GM10266 (cell line): ENCODE results near the gene HIC1.

ENCODE experiments used
- DNase-seq: peaks from one replicate; pipeline ENCODE4 v3.0.0; 2012; ENCODE audit errors: extremely low spot score
- TF ChIP-seq, protein P1 (sequence below): IDR thresholded peaks from 2 replicates; pipeline ENCODE4 v1.5.1; 2012; ENCODE audit warnings: mild to moderate bottlenecking, low read depth; ENCODE audit not compliant: control insufficient read depth, insufficient read depth; ENCODE audit errors: missing control alignments

Gene HIC1

DNA sequence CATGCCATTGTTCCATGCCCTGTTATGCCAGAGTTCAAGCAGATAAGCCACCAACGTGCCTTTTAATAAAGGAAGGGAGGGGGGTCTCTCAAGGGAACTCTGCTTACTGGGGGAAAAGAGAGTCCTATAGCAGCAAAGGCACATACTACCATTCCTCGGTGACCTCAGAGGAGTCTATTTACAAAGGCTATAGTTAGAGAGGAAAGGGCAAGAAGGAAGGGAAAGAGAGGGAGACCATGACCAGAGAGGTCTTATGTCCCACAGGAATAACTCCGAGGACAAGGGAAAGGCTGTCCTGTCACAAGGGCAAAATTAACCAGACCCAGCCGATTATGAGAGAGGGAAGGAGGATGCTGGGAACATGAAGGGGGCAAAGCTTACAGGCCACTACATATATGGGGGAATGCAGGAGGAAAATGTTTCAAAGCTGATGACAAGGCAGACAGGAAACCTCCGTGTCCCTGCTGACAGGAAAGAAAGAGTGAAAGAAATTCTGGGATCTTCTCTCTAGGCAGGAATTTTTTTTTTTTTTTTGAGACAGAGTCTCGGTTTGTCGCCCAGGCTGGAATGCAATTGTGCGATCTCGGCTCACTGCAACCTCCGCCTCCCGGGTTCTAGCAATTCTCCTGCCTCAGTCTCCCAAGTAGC lies 51.5 kb downstream of the HIC1 start:
- TF ChIP-seq, protein P1, sequence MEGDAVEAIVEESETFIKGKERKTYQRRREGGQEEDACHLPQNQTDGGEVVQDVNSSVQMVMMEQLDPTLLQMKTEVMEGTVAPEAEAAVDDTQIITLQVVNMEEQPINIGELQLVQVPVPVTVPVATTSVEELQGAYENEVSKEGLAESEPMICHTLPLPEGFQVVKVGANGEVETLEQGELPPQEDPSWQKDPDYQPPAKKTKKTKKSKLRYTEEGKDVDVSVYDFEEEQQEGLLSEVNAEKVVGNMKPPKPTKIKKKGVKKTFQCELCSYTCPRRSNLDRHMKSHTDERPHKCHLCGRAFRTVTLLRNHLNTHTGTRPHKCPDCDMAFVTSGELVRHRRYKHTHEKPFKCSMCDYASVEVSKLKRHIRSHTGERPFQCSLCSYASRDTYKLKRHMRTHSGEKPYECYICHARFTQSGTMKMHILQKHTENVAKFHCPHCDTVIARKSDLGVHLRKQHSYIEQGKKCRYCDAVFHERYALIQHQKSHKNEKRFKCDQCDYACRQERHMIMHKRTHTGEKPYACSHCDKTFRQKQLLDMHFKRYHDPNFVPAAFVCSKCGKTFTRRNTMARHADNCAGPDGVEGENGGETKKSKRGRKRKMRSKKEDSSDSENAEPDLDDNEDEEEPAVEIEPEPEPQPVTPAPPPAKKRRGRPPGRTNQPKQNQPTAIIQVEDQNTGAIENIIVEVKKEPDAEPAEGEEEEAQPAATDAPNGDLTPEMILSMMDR, result no peak
- no peak for DNase-seq

DNA sequence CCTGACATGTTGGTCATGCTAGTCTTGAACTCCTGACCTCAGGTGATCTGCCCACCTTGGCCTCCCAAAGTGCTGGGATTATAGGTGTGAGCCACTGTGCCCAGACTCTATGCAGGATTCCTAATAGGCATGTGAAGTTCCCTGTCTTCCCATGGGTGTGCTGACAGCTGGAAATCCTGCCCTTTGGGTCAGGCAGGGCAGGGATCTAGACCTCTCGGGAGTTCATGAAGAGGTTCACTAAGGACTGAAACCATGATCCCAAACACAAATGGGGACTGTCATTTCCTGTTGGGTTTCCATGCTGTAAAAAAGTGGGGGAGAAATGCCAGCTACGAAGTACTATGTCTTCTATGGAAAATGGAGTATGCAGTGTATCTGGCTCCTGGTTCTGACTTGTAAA lies 52.1 kb downstream of the HIC1 start:
- DNase-seq, result no peak
- TF ChIP-seq, protein P1, result no peak

GRCh38 chr17:2107506-2107905 lies 52.6 kb downstream of the HIC1 start:
- TF ChIP-seq, protein P1, result no peak
- DNase-seq, result no peak

- TF ChIP-seq, protein P1, result no peak
- no peak for DNase-seq
Measured at GRCh38 chr17:2108170-2108569, 53.3 kb downstream of the HIC1 start.

- no peak for DNase-seq
- TF ChIP-seq, protein P1, result no peak
Measured at GRCh38 chr17:2110436-2110835, 55.5 kb downstream of the HIC1 start.

DNA sequence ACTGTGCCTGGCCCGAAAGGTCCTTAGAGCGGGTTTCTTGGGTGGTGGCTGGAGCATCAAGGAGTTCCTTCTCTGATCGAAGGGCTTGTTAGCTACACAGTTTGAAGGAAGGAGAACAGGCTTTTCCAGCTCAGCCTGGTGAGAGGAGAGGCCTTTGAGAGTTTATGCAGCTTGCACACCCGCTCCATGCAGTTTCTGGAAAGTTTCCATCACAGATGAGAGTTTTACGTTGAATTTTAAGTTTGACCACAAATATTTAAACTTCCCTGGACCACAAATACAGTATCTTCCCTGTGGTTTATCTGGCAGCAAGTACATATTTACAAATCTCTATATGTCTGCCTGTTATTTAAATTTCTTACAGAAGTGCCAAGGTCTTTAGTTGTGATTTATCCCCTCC lies 56.8 kb downstream of the HIC1 start:
- no peak for DNase-seq
- TF ChIP-seq, protein P1, result no peak
